Activated T-cell treated with anti-CD3 and anti-CD28 coated beads, Interleukin-2, amount 50 U/mL, for 72 hours (primary cell): ENCODE results near the gene MS4A5. TPM values are rescaled to one million over a fixed set of nuclear protein-coding genes. Genes with fewer than 3 reads are reported as not detected.
"Not testable (repeated sequence)": the region's sequence is repeated elsewhere in the genome, so short reads cannot be mapped to it uniquely, and the experiment has no call there.

Experiments
- ATAC-seq, 2 donors: fragments of 150-1000 bp; cut with Tn5 transposase; replicated peaks in 1 of 2; 2 replicates each; pipeline ENCODE4 v1.10.0; 2021; ENCODE audit warnings: moderate library complexity in 2 of 2, mild to moderate bottlenecking in 1 of 2
- DNase-seq, 2 donors: peaks; one replicate each; pipeline ENCODE4 v3.0.0; 2021 to 2022; ENCODE audit warnings: mixed read lengths in 1 of 2
- H3K27ac Mint-ChIP-seq: one replicate; pipeline ENCODE4 v1.8.0; 2022; ENCODE audit warnings: mild to moderate bottlenecking, moderate library complexity, mixed read lengths
- H3K27me3 Mint-ChIP-seq: one replicate; pipeline ENCODE4 v1.8.0; 2022; ENCODE audit warnings: low read depth, mixed read lengths
- H3K36me3 Mint-ChIP-seq, 2 donors: one replicate each; pipeline ENCODE4 v1.8.0; 2022; ENCODE audit warnings: mixed read lengths in 2 of 2, mild to moderate bottlenecking in 1 of 2; ENCODE audit not compliant: insufficient read depth in 2 of 2
- H3K4me1 Mint-ChIP-seq: one replicate; pipeline ENCODE4 v1.8.0; 2022; ENCODE audit warnings: low read depth, mixed read lengths
- H3K4me3 Mint-ChIP-seq, 2 donors: one replicate each; pipeline ENCODE4 v1.8.0; 2022; ENCODE audit warnings: mild to moderate bottlenecking in 2 of 2, mixed read lengths in 2 of 2, moderate library complexity in 2 of 2
- H3K9me3 Mint-ChIP-seq, 2 donors: one replicate each; pipeline ENCODE4 v1.8.0; 2022; ENCODE audit warnings: mixed read lengths in 2 of 2
- total RNA-seq, 2 donors: library from RNA; stranded (reverse); gene quantifications; one replicate each; pipeline ENCODE4 v1.2.3, GENCODE V29; 2022

The MS4A5 gene
- total RNA-seq, 2 donors from 2014 or later = not detected

GRCh38 chr11:60447070-60447469 is 17.7 kb downstream of the MS4A5 start:
- ATAC-seq (no peak), DNase-seq (no peak)
- Mint-ChIP-seq H3K9me3 (no peaks in the 10 kb centered on the region), H3K27me3 (no peaks in the 10 kb centered on the region), H3K4me1 (peaks cover 18% of the 10 kb centered on the region), H3K36me3 (no peaks in the 10 kb centered on the region), H3K4me3 (peak overlapping the region in 1 of 2 donors; percentile 88), H3K27ac (peak overlapping the region; percentile 96)

GRCh38 chr11:60447846-60448245 is 18.5 kb downstream of the MS4A5 start:
- H3K9me3 Mint-ChIP-seq = no peaks in the 10 kb centered on the region
- no peak for ATAC-seq
- no peaks in the 10 kb centered on the region for H3K36me3 Mint-ChIP-seq
- no peak for DNase-seq
- H3K27ac Mint-ChIP-seq = no peak overlapping the region
- peaks cover 18% of the 10 kb centered on the region for H3K4me1 Mint-ChIP-seq
- no peak overlapping the region for H3K4me3 Mint-ChIP-seq
- no peaks in the 10 kb centered on the region for H3K27me3 Mint-ChIP-seq

- not testable (repeated sequence) for H3K4me3 Mint-ChIP-seq, H3K9me3 Mint-ChIP-seq
These were observed 21.8 kb downstream of the MS4A5 start for GRCh38 chr11:60451185-60451584.

GRCh38 chr11:60454212-60454611 is 24.8 kb downstream of the MS4A5 start:
- DNase-seq (no peak), ATAC-seq (no peak)
- Mint-ChIP-seq H3K4me3 (no peak overlapping the region), H3K36me3 (no peaks in the 10 kb centered on the region), H3K27me3 (peaks cover 16% of the 10 kb centered on the region), H3K4me1 (peaks cover 5% of the 10 kb centered on the region), H3K9me3 (no peaks in the 10 kb centered on the region), H3K27ac (no peak overlapping the region)

More at GRCh38 chr11:60451185-60451584, 21.8 kb downstream of the MS4A5 start:
- H3K27me3 Mint-ChIP-seq, H3K36me3 Mint-ChIP-seq, H3K27ac Mint-ChIP-seq, DNase-seq, ATAC-seq: not testable (repeated sequence)
- H3K4me1 Mint-ChIP-seq = peaks cover 13% of the 10 kb centered on the region

- DNase-seq (no peak), ATAC-seq (no peak)
- H3K9me3 Mint-ChIP-seq = no peaks in the 10 kb centered on the region
- H3K4me1 Mint-ChIP-seq = peaks cover 5% of the 10 kb centered on the region
- H3K4me3 Mint-ChIP-seq = no peak within 1 kb of the TSS
- peaks cover 16% of the 10 kb centered on the region for H3K27me3 Mint-ChIP-seq
- H3K36me3 Mint-ChIP-seq = no peaks in the 10 kb centered on the region
- H3K27ac Mint-ChIP-seq = no peak within 1 kb of the TSS
These were observed 26.2 kb downstream of the MS4A5 start, which contains the start of gene MS4A1 for GRCh38 chr11:60455531-60456042. Gene MS4A1 (plus strand): TSS chr11:60455847. CDS start chr11:60462375, 6,528 bp downstream.

GRCh38 chr11:60457576-60457975 is 28.2 kb downstream of the MS4A5 start:
- H3K4me1 Mint-ChIP-seq = peaks cover 5% of the 10 kb centered on the region
- no peaks in the 10 kb centered on the region for H3K36me3 Mint-ChIP-seq
- no peaks in the 10 kb centered on the region for H3K9me3 Mint-ChIP-seq
- H3K4me3 Mint-ChIP-seq = no peak overlapping the region
- DNase-seq = no peak
- H3K27ac Mint-ChIP-seq = no peak overlapping the region
- no peak for ATAC-seq
- H3K27me3 Mint-ChIP-seq = peaks cover 16% of the 10 kb centered on the region

- H3K4me1 Mint-ChIP-seq = peaks cover 5% of the 10 kb centered on the region
- H3K27ac Mint-ChIP-seq = no peak overlapping the region
- no peak for DNase-seq
- no peak overlapping the region for H3K4me3 Mint-ChIP-seq
- H3K27me3 Mint-ChIP-seq = peaks cover 21% of the 10 kb centered on the region
- no peaks in the 10 kb centered on the region for H3K36me3 Mint-ChIP-seq
- H3K9me3 Mint-ChIP-seq = no peaks in the 10 kb centered on the region
- ATAC-seq = no peak
These were observed 30.0 kb downstream of the MS4A5 start for GRCh38 chr11:60459345-60459744.

GRCh38 chr11:60468829-60469228 is 39.5 kb downstream of the MS4A5 start:
- Mint-ChIP-seq H3K4me1 (no peaks in the 10 kb centered on the region), H3K36me3 (no peaks in the 10 kb centered on the region), H3K4me3 (no peak overlapping the region), H3K27me3 (peaks cover 16% of the 10 kb centered on the region), H3K27ac (no peak overlapping the region), H3K9me3 (peaks cover 0 to 2% of the 10 kb centered on the region in 2 donors)
- DNase-seq (no peak), ATAC-seq (no peak)

GRCh38 chr11:60469723-60470122 is 40.4 kb downstream of the MS4A5 start:
- peaks cover 0 to 2% of the 10 kb centered on the region in 2 donors for H3K9me3 Mint-ChIP-seq
- peaks cover 9% of the 10 kb centered on the region for H3K27me3 Mint-ChIP-seq
- no peak overlapping the region for H3K27ac Mint-ChIP-seq
- H3K4me3 Mint-ChIP-seq = no peak overlapping the region
- no peak for DNase-seq
- no peak for ATAC-seq
- no peaks in the 10 kb centered on the region for H3K36me3 Mint-ChIP-seq
- H3K4me1 Mint-ChIP-seq = no peaks in the 10 kb centered on the region

- DNase-seq (no peak), ATAC-seq (peak in 1 of 2 donors; percentile 69)
- H3K36me3 Mint-ChIP-seq = no peaks in the 10 kb centered on the region
- peaks cover 18% of the 10 kb centered on the region for H3K27me3 Mint-ChIP-seq
- no peak overlapping the region for H3K4me3 Mint-ChIP-seq
- H3K27ac Mint-ChIP-seq = no peak overlapping the region
- no peaks in the 10 kb centered on the region for H3K4me1 Mint-ChIP-seq
- H3K9me3 Mint-ChIP-seq = peaks cover 0 to 2% of the 10 kb centered on the region in 2 donors
These were observed 47.7 kb downstream of the MS4A5 start for GRCh38 chr11:60477035-60477445.

GRCh38 chr11:60482361-60482760 is 53.0 kb downstream of the MS4A5 start:
- no peaks in the 10 kb centered on the region for H3K36me3 Mint-ChIP-seq
- H3K4me3 Mint-ChIP-seq = no peak overlapping the region
- no peaks in the 10 kb centered on the region for H3K4me1 Mint-ChIP-seq
- no peaks in the 10 kb centered on the region for H3K9me3 Mint-ChIP-seq
- DNase-seq (no peak), ATAC-seq (no peak)
- no peak overlapping the region for H3K27ac Mint-ChIP-seq
- peaks cover 25% of the 10 kb centered on the region for H3K27me3 Mint-ChIP-seq

- peak; percentile 15 to 18 for DNase-seq
These were observed 56.6 kb downstream of the MS4A5 start for GRCh38 chr11:60485987-60486386.

GRCh38 chr11:60492488-60493009 is 63.2 kb downstream of the MS4A5 start, which contains the start of gene MS4A12:
Gene MS4A12 (plus strand): TSS chr11:60492778. CDS start chr11:60497319, 4,541 bp downstream.
- Mint-ChIP-seq H3K27me3 (peaks cover 11% of the 10 kb centered on the region), H3K36me3 (no peaks in the 10 kb centered on the region), H3K9me3 (no peaks in the 10 kb centered on the region), H3K27ac (no peak within 1 kb of the TSS), H3K4me3 (no peak within 1 kb of the TSS), H3K4me1 (no peaks in the 10 kb centered on the region)
- DNase-seq (no peak), ATAC-seq (no peak)

More at GRCh38 chr11:60485987-60486386, 56.6 kb downstream of the MS4A5 start:
- H3K36me3 Mint-ChIP-seq = no peaks in the 10 kb centered on the region
- H3K4me1 Mint-ChIP-seq = no peaks in the 10 kb centered on the region
- ATAC-seq = peak; percentile 65 to 83
- no peak overlapping the region for H3K27ac Mint-ChIP-seq
- H3K9me3 Mint-ChIP-seq = no peaks in the 10 kb centered on the region
- no peak overlapping the region for H3K4me3 Mint-ChIP-seq
- peaks cover 12% of the 10 kb centered on the region for H3K27me3 Mint-ChIP-seq

- H3K27me3 Mint-ChIP-seq = peaks cover 15% of the 10 kb centered on the region
- no peak overlapping the region for H3K27ac Mint-ChIP-seq
- no peak for DNase-seq
- peaks cover 3% of the 10 kb centered on the region for H3K4me1 Mint-ChIP-seq
- ATAC-seq = no peak
- no peaks in the 10 kb centered on the region for H3K36me3 Mint-ChIP-seq
- no peaks in the 10 kb centered on the region for H3K9me3 Mint-ChIP-seq
- no peak overlapping the region for H3K4me3 Mint-ChIP-seq
These were observed 64.1 kb downstream of the MS4A5 start for GRCh38 chr11:60493454-60493853.
